Spleen (tissue), 7 donors: Measurements from ENCODE around the gene TMEM252.

ENCODE experiments used
- POLR2A ChIP-seq, 3 donors: fragments of 450-650 bp; IDR thresholded peaks; one replicate each; pipeline ENCODE4 v1.5.1; 2017; ENCODE audit warnings: antibody characterized with exemption in 3 of 3, mild to moderate bottlenecking in 1 of 3
- POLR2AphosphoS5 ChIP-seq, 3 donors: sonication (generic); formaldehyde crosslinking; IDR thresholded peaks; one replicate each; pipeline ENCODE4 v1.5.1; 2017; ENCODE audit warnings: antibody characterized with exemption in 3 of 3
- TF ChIP-seq, protein P1 (sequence below), 11 experiments: fragments of 200-600 bp in 7 of 11; fragments of 450-650 bp in 4 of 11; sonication (generic) in 4 of 11; IDR thresholded peaks in 8 of 11; conservative IDR thresholded peaks in 3 of 11; 1 replicate in 7 of 11; 2 replicates in 4 of 11; pipeline versions ENCODE4 v1.4.0 to v1.8.0; 2016 to 2021; ENCODE audit warnings: antibody characterized with exemption in 11 of 11, inconsistent platforms in 4 of 11, mild to moderate bottlenecking in 1 of 11
- donor health status: DM: no; HTN: no; CAD: no; lungs with moderate emphysema.
- donor health status: DM: no; HTN: no; CAD: no.
- donor health status: DM: no; HTN: no; CAD: no.

- TF ChIP-seq, protein P1, sequence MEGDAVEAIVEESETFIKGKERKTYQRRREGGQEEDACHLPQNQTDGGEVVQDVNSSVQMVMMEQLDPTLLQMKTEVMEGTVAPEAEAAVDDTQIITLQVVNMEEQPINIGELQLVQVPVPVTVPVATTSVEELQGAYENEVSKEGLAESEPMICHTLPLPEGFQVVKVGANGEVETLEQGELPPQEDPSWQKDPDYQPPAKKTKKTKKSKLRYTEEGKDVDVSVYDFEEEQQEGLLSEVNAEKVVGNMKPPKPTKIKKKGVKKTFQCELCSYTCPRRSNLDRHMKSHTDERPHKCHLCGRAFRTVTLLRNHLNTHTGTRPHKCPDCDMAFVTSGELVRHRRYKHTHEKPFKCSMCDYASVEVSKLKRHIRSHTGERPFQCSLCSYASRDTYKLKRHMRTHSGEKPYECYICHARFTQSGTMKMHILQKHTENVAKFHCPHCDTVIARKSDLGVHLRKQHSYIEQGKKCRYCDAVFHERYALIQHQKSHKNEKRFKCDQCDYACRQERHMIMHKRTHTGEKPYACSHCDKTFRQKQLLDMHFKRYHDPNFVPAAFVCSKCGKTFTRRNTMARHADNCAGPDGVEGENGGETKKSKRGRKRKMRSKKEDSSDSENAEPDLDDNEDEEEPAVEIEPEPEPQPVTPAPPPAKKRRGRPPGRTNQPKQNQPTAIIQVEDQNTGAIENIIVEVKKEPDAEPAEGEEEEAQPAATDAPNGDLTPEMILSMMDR (IDR thresholded peaks at IDR 0.05 in 8 of 11, conservative IDR thresholded peaks at IDR 0.05 in 3 of 11) = no peak
- TF ChIP-seq POLR2A (IDR thresholded peaks at IDR 0.05) = no peak
- no peak for TF ChIP-seq POLR2AphosphoS5 (IDR thresholded peaks at IDR 0.05)
Measured at GRCh38 chr9:68515326-68516017, 25.2 kb downstream of the TMEM252 start.
